ENCODE measurements around the gene MEIS1.
"Not testable (repeated sequence)": the region's sequence is repeated elsewhere in the genome, so short reads cannot be mapped to it uniquely, and the experiment has no call there.

The MEIS1 gene

DNA sequence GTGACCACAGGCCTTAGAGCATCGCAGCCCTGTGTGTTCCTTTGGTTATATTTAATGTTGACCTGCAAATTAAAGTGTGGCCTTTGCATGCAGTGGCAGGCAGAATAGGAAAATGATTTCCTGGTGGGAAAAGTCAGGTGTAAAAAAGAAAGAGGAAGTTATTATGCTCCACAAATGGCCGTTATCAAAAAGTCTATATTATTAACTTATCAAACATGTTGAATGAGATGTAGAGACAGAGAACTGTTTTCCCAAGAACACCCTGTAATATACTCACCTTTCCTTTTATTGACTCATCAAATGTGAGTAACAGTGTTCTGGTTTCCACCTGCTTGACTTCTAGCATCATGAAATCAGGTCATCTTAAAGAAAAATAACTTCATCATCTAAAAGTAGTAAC, 35.3 kb downstream of the MEIS1 start:
- no peak for DNase-seq

DNA sequence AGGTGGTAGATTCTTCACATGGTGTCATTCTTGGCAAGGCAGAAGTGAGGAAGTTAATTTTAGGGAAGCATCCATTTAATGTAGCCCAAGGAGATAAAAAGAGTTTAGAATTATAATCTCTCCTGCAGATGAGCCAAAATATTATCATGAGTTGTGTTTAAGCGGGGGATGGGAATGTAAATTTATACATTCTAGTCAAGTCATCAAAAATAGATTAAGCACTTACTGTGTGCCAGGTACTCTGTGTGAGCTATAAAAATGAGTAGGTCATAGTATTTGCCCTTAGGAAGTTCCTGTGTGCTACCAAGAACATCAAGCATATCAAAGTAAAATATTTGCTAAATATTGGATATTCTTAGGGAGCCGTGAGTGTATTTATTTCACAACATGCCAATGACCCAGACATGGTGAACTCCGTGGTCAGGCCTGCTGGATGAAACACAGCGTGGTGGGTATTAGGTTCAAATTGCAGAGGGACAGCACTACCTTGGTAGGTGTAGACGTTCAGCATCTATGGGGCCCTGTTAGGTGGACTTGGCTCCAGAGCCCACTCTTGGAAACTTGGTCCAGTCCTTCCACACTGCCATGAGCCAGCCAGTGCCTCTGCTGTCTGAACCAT, 37.4 kb downstream of the MEIS1 start:
- no peak for DNase-seq

DNA sequence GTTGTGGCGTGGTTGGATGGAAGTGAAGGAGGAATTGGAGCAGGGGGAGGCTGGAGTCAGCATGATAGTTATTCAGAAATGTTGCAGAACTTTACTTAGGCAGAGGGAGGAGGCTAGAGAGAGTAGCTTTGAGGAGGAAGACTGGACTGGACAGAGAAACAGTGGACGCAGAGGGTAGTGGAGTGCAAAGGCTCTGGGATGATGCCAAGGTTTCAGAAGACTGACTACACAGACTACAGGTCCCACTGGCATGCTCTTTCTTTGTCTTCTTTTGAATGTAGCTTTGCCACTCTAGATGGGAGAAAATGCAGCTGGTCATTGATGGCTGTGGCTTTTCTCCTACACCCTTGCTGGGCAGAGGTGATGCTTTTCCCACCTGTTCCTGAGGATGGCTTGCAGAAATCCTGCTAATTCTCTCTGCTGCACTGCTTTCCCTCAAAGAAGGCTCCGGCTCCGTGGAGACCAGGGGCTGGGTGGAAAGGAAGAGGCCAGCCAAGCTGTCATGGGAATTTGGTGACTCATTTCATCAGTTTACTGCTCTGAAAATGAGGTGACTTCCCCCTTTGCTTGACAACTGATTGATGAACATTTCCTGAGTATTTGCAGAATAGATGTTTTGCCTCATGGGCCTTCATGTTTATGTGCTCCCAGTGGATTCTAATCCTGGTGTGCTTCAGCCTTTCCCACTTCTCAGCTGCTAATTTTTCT, 42.4 kb downstream of the MEIS1 start:
- no peak for DNase-seq

DNA sequence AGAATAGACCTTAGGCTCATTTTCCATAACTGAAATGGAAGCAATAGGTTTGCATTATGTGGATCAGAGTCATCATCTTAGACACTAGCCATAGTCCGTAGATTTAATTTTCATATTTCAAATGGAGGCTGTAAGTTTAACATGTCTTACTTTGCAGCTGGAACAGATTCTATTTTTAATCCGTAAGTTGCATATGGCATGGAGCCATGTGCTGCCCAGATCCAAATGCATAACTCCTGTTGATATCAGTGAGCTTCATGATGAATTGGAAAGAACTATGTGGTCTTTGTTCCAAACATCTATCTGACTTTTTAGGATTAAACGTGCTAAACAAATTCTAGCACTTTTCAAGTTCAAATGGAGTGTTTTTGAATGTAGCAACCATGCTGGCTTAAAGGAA, 43.4 kb downstream of the MEIS1 start:
- DNase-seq, result no peak

DNA sequence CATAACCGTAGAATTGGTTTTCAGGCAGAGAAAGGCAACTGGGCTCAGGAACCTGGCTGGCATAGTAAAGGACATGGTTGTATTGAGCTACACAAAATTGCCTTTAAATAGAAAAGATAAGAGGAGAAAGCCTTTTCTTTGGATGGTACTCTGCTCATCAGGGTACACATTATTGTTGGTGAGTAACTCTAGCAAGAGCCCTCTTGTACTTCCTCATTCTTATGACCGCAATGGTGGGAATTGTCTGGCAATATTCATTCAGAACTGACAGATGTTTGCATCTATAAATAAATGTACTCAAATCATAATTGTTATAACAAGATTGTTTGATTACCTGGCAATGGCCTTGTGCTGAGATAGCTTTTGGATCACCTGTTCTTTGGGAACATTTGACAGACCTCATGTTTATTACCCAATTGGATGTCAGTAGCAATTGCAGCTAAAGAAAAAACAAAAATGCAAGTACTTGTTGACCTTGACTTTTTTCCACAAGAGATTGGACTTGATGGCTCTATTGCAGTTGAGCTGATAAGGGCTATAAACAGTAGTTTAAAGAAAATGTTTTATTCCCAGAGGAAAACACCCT, 43.9 kb downstream of the MEIS1 start:
- DNase-seq, result no peak

DNA sequence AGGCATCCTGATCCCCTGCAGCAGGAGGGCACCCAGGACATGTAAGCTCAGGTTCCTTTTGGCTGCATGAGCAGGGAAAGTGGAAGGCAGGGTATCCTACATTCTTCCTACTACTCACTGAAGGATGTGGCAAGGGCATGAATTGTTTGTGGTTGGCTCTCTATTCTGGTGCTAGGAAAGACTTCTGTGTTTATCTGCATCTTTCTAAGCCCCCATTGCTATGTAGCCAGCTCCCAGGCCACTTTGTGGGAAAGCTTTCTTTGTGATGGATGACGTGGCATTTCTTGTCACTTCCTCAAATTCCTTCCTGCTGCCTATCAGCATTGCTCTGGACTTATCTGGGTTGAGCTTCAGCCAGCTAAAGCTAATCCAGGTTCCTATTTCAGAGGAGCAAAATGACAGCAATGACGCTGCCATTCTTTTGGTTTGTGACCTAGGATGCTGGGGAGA, 46.2 kb downstream of the MEIS1 start:
- no peak for DNase-seq

DNA sequence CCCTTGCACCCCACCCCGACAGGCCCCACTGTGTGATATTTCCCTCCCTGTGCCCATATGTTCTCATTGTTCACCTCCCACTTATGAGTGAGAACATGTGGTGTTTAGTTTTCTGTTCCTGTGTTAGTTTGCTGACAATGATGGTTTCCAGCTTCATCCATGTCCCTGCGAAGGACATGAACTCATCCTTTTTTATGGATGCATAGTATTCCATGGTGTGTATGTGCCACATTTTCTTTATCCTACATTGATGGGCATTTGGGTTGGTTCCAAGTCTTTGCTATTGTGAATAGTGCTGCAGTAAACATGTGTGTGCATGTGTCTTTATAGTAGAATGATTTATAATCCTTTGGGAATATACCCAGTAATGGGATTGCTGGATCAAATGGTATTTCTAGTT, 50.3 kb downstream of the MEIS1 start:
- DNase-seq, result not testable (repeated sequence)

DNA sequence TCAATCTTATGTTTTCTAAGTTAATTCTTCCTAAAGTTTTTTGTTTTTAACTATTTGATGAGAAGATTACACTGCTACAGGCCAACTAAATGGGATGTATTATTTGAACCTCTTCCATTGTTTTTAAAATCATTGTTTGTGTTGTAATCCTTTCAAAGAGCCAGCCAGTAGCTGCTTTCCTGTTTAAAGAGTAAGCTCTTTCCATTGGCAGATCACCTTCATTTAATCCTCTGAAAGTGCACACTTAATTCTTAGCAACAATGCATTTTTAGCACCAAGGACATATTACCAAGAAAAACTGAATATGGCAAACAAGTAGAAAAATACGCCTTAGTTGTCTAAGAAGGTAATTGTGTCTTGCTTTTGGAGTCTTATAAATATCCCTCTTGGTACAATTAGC, 54.0 kb downstream of the MEIS1 start:
- DNase-seq, result no peak

DNA sequence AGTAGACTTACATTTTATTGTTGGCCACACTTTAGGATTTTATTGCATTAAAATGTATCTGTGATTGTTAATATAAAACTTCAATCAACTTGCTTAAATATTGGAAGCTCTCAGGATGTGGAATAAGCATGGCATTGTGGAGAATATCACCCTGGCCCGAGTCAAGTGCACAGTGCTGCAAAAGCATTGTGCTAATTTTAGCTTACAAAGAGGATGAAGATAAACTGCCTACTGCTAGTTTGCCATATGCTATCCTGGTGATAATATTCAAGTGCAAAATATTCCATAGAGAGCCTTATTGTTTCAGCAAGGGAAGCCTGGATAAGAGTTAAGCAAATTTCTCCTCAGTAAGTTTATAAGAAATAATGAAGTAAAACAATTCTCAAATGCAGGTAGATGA, 54.5 kb downstream of the MEIS1 start:
- no peak for DNase-seq

DNA sequence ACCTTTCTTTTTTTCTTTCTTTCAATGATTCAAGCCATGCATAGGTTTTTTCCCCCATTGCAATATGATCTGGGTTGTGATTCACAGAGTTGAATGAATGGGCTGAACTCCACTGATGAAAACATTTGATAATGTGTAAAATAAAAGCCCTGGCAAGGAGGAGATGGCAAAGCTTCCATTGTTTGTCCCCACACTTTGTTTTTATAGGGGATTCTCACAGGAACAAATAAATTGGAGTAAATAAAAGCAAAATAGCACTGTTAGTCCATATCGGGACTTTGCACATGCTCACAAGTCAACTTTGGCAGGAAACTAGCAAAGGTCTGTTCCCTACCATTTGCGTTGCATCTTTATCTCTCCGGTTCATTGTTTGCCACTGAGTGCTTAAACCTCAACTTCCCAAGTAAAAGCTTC, 55.7 kb downstream of the MEIS1 start:
- DNase-seq, result no peak

DNA sequence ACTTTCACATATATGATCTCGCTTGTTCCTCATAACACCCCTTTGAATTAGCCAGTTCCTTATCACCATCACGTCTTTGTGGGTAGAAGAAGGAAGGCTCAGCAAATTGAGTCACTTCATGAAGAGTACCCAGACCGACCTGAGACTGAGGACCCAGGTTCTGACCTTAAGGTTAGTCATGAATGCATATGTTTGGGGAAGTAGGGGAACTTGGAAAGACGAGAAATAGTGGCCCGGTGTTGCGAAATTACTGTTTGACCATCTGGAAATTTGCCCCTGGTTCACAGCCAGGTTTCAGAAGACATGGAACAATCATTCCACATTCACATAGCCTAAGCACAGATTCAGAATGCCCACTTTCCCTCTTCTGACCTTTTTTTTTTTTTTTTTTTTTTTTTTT, 59.8 kb downstream of the MEIS1 start:
- no peak for DNase-seq

DNA sequence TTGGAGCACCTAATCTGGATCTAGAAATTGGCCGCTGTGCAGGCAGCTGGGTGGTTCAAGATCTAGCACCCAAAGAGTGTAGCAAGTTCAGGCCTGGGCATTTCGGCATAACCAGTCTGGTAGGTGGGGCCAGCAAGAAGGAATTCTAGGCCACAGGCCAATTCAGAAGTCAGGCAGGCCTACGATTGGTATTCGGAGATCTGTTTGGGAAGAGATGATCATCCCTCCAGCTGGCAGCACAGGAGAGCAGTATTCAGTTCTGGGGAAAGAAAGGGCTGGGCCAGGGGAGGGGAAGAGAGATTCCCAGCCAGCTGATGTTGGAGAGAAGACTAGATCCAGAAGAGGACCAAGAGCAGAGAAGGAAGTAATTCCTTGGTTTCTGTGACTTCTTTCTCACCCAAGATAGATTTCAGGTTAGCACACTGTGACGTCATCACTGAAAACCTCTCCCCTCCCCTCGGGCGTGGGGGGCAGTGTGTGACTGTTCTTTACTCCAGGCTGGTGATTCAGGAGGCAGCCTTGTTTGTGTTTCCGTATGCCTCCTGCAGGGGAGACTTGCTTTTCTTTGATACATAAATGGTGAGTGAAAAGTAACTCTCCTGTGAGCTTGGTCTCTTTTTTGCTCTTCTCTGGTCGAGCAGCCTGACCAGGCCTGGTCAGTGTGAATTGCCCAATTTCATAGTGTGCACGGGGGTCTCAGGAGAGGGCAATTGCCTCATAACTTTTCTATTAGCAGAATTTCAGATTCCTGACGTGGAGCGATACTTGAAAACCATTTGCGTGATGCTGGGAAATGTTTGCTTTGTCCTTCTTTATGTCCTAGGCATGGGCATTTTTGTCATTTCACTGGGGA, 61.1 kb downstream of the MEIS1 start:
- DNase-seq, result no peak

DNA sequence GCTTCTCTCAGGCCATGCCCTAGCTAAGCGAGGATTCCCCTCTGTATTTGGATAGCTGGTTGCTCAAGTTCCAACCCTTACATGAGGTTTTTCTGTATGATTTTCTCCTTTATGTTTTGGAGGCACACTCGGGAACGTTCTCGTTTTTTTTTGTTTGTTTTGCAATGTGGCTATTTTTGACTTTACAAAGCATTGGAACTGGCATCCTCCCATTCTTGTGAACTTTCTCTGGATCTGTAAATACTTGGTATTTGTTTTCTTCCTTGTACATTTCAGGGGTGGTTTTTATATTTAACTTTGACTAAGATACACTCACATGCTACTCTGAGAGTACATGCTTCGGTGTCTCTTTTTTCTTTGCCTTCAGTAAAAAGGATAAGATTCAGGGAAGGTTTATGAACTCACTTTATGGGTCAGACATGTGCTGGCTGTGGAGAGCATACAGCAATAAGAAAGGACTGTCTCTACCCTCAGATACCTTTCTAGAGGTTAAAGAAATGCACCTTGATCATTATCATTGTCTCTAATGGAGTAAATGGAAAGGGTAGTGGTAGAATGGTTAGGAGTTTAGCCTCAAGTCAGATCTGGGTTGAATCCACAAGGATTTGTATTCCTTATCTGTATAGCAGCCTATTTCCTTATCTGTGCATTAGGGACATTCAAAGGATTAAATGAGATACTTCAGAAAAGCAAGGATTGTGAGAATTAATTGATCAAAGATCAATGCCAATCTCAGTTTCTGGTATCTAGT, 61.9 kb downstream of the MEIS1 start:
- no peak for DNase-seq

DNA sequence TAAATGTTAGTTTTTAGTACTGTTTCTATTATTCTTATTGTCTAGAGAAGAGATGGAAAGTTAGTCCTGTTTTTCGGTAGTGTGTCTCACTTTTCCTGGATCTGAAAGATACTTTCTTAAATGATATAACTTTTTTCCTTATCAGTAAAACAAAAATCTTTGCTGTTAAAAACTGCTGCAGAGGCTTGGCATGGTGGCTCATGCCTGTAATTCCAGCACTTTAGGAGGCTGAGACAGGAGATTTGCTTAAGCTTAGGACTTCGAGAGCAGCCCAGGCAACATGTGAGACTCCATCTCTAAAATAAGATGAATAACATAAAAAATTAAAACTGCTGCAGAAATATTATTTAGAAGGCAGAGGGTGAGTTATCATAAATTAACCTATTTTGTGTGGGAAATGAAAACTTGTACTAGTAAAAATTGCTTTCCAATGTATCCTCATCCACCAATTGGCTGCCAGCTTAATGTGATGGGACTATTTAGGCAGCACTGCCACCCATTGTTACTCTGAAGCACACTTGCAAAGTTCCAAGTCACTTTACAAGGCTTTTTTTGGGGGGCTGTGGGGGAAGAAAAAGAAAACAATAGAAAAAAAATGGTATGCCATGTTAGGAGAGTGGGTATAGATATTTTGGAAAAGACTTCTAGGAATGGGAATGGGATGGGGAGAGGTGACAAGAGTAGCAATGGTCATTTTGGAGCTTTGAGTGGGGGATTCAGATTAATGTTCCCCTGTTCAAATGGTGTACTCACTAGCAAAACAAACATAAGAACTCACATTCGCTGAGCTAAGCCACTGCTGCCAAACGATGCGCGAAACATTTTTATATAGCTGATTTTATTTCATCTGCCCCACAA, 62.7 kb downstream of the MEIS1 start:
- no peak for DNase-seq

DNA sequence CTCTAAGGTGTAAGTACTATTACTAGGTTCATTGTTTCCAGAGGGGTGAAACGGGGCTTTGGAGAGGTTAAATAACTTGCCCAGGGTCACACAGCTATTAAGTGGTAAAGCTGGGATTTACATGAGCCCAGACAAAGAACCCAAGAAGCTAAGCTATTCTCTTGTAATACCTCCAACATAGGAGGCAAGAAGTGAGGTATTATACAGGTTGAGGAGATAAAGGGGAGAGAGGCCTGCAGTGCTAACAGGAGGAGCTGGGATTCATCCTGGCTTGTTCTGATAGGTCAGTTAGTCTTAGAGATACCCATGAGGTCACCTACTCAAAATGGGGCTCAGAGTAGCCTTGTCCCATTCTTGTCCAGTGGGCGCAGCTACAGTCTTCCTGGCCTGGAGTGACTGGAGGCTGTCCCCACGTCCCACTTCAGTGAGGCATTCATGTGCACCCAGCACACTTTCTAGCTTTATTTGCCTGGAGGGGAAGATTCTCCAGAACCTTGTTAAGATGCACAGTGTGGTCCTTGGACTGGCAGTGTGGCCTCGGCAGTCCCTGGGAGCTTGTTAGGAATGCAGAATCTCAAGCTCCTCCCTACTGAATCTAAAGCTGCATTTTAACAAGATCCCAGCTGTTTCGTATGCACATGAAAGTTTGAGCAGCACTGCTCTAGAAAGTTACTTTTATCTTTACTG, 63.5 kb downstream of the MEIS1 start:
- DNase-seq, result no peak

DNA sequence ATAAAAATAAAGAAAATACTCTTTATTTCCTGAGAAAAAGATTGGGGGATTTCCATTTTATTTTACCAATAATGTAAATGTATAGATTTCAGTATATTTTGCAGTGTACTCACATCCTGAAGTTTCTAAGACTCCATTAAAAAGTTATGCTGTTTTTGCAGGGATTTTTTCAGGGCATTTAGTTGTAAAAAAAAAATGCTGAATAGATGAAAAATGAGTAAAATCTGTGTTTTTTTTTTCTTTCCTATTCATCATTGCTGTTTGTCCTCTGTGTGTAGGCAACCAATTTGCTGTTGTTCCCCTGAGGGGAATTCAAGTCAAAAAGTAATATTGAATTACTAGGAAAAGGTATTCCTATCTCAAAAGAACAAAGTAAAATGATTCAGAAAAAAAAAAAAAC, 66.3 kb downstream of the MEIS1 start:
- DNase-seq, result no peak

DNA sequence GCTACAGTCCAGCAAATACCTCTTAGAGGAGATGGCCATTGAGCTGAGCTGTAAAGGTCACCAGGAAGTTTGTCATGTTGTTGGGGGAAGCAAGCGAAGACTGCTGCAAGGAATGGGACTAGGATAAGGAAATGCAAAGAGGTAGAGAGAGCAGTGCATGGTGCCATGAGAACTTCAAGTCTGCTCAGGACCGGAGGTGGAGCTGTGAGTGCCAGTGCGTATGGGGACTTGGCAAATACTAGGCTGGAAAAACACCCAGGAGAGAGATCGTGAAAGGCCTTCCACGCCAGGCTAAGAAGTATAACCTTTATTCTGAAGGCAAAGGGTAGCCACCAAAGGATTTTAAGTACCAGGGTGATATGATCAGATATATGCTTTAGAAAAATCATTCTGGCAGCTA, 71.3 kb downstream of the MEIS1 start:
- DNase-seq, result no peak

DNA sequence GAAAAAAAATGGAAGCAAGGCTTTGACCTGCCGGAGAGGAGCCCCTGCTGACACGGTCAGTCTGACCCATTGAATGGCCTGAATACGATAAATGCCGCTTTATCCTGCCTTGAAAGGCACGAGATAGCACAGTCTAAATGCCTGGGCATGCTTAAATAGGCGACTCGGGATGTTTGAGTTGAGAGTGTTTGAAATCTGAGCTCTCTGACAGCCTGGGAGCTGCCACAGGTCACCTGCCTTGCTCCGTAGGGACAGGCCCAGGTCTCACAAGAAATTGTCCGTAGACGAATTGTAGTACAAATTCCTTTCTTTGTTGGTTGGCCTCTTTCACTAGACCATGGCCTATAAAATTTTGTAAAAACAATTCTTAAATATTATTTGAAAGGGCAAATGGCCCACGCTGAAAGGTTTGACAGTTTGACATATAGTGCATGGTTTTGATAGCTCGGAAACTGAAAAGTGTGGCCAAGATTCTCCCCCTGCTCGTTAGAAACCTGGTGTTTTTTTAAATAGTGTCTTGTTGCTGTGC, 72.8 kb downstream of the MEIS1 start:
- no peak for DNase-seq

DNA sequence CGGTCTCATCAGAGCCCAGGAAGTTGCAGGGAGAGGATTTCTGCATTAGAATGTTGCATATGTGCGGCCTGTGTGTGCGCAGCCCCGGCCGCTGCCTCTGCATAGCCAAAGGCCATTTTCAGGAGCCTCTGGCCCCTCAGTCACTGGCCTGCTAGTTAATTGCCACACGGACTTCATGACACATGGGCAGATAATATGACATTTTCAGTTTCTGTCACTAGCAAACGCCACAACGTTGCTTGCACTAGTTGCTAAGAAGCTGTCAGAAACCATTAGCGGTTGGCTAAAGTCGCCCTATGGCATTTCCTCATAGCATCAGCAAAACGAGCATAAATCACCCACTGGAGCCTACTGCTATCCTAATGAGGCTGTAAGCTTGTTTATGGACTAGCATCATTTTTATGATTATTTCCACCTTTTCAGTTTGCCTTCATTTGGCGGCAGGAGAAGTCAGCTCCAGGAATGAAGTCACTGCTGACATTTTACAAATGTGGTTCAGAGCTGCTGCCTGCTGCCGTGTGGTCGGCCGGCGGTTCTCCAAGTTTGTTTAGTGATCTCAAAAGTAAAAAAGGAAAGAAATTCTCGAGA, 73.7 kb downstream of the MEIS1 start:
- no peak for DNase-seq

DNA sequence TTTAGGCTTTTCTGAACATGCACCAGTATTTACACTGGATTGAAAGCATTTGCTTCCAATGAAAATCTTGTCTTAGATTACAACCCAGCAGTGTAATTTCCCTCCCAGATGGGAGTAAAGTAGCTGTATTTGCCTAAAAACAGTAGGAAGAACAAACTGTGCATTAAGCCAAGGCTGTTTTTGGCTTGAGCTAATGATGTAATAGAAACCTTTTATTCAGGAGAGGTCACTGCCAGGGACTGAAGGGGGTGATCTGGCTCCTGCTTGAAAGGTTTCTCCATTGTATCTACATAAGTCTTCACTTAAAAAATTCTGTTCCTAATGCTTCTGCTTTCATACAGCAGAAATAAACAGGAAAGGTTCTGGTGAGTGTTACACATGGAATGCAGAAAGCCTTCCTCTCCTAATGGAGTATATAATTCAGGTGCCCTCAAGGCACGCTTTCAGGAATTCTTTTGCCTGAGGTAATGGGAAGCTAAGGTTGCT, 74.4 kb downstream of the MEIS1 start:
- no peak for DNase-seq
